H9 (cell line): Measurements from ENCODE around the gene SEPTIN12. TPM values are rescaled to one million over a fixed set of nuclear protein-coding genes. Genes with fewer than 3 reads are reported as not detected.

Experiments
- DNase-seq: peaks from one replicate; pipeline ENCODE4 v3.0.0-alpha.2; 2017
- H2AFZ ChIP-seq: one replicate; pipeline ENCODE4 v1.6.1; 2013; ENCODE audit warnings: mild to moderate bottlenecking, low read length, control low read depth, moderate library complexity
- H2AK5ac ChIP-seq: 2 replicates; pipeline ENCODE4 v1.6.1; 2013; ENCODE audit warnings: low read length, control low read depth, mixed read lengths; ENCODE audit not compliant: insufficient read length
- H2BK120ac ChIP-seq: one replicate; pipeline ENCODE4 v1.6.1; 2013; ENCODE audit warnings: low read depth, mild to moderate bottlenecking, low read length, control low read depth, inconsistent platforms; ENCODE audit not compliant: poor library complexity, severe bottlenecking
- H2BK12ac ChIP-seq: 2 replicates; pipeline ENCODE4 v1.6.1; 2013; ENCODE audit warnings: low read length, control low read depth, mixed read lengths, low read depth; ENCODE audit not compliant: insufficient read length
- H2BK15ac ChIP-seq: 2 replicates; pipeline ENCODE4 v1.6.1; 2013; ENCODE audit warnings: low read depth, low read length, control low read depth
- H2BK20ac ChIP-seq: one replicate; pipeline ENCODE4 v1.6.1; 2013; ENCODE audit warnings: low read depth, mild to moderate bottlenecking, low read length, control low read depth, inconsistent platforms; ENCODE audit not compliant: poor library complexity, severe bottlenecking
- H2BK5ac ChIP-seq: 2 replicates; pipeline ENCODE4 v1.6.1; 2013; ENCODE audit warnings: low read length, control low read depth, mixed read lengths; ENCODE audit not compliant: insufficient read length
- H3K14ac ChIP-seq: 2 replicates; pipeline ENCODE4 v1.6.1; 2013; ENCODE audit warnings: low read length, control low read depth; ENCODE audit not compliant: insufficient read depth
- H3K18ac ChIP-seq: 2 replicates; pipeline ENCODE4 v1.6.1; 2013; ENCODE audit warnings: low read depth, mild to moderate bottlenecking, mixed read lengths, low read length, control low read depth; ENCODE audit not compliant: insufficient read length
- H3K23ac ChIP-seq: 2 replicates; pipeline ENCODE4 v1.6.1; 2013; ENCODE audit warnings: low read length, control low read depth, mixed read lengths, low read depth; ENCODE audit not compliant: insufficient read length
- H3K23me2 ChIP-seq: 2 replicates; pipeline ENCODE4 v1.6.1; 2013; ENCODE audit warnings: low read depth, mild to moderate bottlenecking, mixed read lengths, low read length, control low read depth; ENCODE audit not compliant: insufficient read length, poor library complexity, severe bottlenecking
- H3K27ac ChIP-seq: 2 replicates; pipeline ENCODE4 v1.5.1; 2013; ENCODE audit warnings: low read length, control low read depth, mixed read lengths, low read depth; ENCODE audit not compliant: insufficient read length
- H3K27me3 ChIP-seq: 2 replicates; pipeline ENCODE4 v1.6.1; 2013; ENCODE audit warnings: low read length, control low read depth, inconsistent platforms; ENCODE audit not compliant: insufficient read depth
- H3K4ac ChIP-seq: 2 replicates; pipeline ENCODE4 v1.6.1; 2013; ENCODE audit warnings: low read depth, mild to moderate bottlenecking, control low read depth, inconsistent platforms, low read length, moderate library complexity
- H3K4me1 ChIP-seq: 2 replicates; pipeline ENCODE4 v1.6.1; 2013; ENCODE audit warnings: low read length, control low read depth, inconsistent platforms; ENCODE audit not compliant: insufficient read depth
- H3K4me2 ChIP-seq: 2 replicates; pipeline ENCODE4 v1.6.1; 2013; ENCODE audit warnings: low read length, control low read depth, mixed read lengths; ENCODE audit not compliant: insufficient read length, insufficient read depth
- H3K56ac ChIP-seq: 2 replicates; pipeline ENCODE4 v1.6.1; 2013; ENCODE audit warnings: low read depth, mild to moderate bottlenecking, mixed read lengths, low read length, control low read depth; ENCODE audit not compliant: insufficient read length
- H3K79me1 ChIP-seq: 2 replicates; pipeline ENCODE4 v1.6.1; 2013; ENCODE audit warnings: low read depth, mild to moderate bottlenecking, moderate library complexity, low read length, control low read depth, inconsistent platforms; ENCODE audit not compliant: insufficient read depth, poor library complexity, severe bottlenecking
- H3K79me2 ChIP-seq: 2 replicates; pipeline ENCODE4 v1.6.1; 2013; ENCODE audit warnings: low read length, control low read depth, inconsistent platforms; ENCODE audit not compliant: insufficient read depth
- H3K9ac ChIP-seq: 2 replicates; pipeline ENCODE4 v1.6.1; 2013; ENCODE audit warnings: low read length, control low read depth, mixed read lengths; ENCODE audit not compliant: insufficient read length; ENCODE audit errors: extremely low read depth
- H3K9me3 ChIP-seq: one replicate; pipeline ENCODE4 v1.6.1; 2013; ENCODE audit warnings: low read depth, low read length, inconsistent platforms; ENCODE audit not compliant: control insufficient read depth
- H3T11ph ChIP-seq: one replicate; pipeline ENCODE4 v1.6.1; 2013; ENCODE audit warnings: mild to moderate bottlenecking, low read length, control low read depth, inconsistent platforms
- H4K20me1 ChIP-seq: one replicate; pipeline ENCODE4 v1.6.1; 2013; ENCODE audit not compliant: control insufficient read depth, insufficient read length, insufficient read depth
- H4K5ac ChIP-seq: 2 replicates; pipeline ENCODE4 v1.6.1; 2013; ENCODE audit warnings: low read depth, mild to moderate bottlenecking, mixed read lengths, low read length, control low read depth; ENCODE audit not compliant: insufficient read length
- H4K8ac ChIP-seq: replicated peaks from 2 replicates; pipeline ENCODE4 v1.6.1; 2013; ENCODE audit warnings: low read length, control low read depth, mixed read lengths, low read depth; ENCODE audit not compliant: insufficient read length
- H4K91ac ChIP-seq: 2 replicates; pipeline ENCODE4 v1.6.1; 2013; ENCODE audit warnings: low read depth, mild to moderate bottlenecking, moderate library complexity, mixed read lengths, low read length, control low read depth; ENCODE audit not compliant: insufficient read length
- H3K27ac Mint-ChIP-seq, 3 experiments: 2 replicates in 2 of 3; 3 replicates in 1 of 3; pipeline ENCODE4 v1.8.0; 2020 to 2021; ENCODE audit warnings: mixed read lengths in 3 of 3, mild to moderate bottlenecking in 1 of 3, moderate library complexity in 1 of 3
- H3K27me3 Mint-ChIP-seq: 2 replicates; pipeline ENCODE4 v1.8.0; 2021; ENCODE audit warnings: low read depth, mild to moderate bottlenecking, moderate library complexity, mixed read lengths
- H3K36me3 Mint-ChIP-seq, 3 experiments: 2 replicates in 2 of 3; 3 replicates in 1 of 3; pipeline ENCODE4 v1.8.0; 2020 to 2021; ENCODE audit warnings: low read depth in 3 of 3, mixed read lengths in 3 of 3; ENCODE audit not compliant: insufficient read depth in 1 of 3
- H3K4me1 Mint-ChIP-seq, 2 experiments: 2 replicates each; pipeline ENCODE4 v1.8.0; 2020; ENCODE audit warnings: mixed read lengths in 2 of 2
- H3K4me3 Mint-ChIP-seq, 2 experiments: 2 replicates in 1 of 2; 3 replicates in 1 of 2; pipeline ENCODE4 v1.8.0; 2020 to 2021; ENCODE audit warnings: mild to moderate bottlenecking in 2 of 2, mixed read lengths in 2 of 2, moderate library complexity in 1 of 2
- H3K9me3 Mint-ChIP-seq, 2 experiments: 2 replicates in 1 of 2; 3 replicates in 1 of 2; pipeline ENCODE4 v1.8.0; 2020; ENCODE audit warnings: mild to moderate bottlenecking in 2 of 2, mixed read lengths in 2 of 2, moderate library complexity in 1 of 2
- CTCF ChIP-seq: fragments of 200-600 bp; sonication (generic); conservative IDR thresholded peaks from 3 replicates; pipeline ENCODE4 v1.8.0; 2021; ENCODE audit warnings: antibody characterized with exemption, mild to moderate bottlenecking
- WGBS: extraction: QIAGEN DNeasy Blood & Tissue Kit; methylation state at CpG from one replicate; pipeline ENCODE4 v1.1.7; 2013; ENCODE audit warnings: missing lambda C conversion rate, low lambda C conversion rate, mixed read lengths; ENCODE audit not compliant: insufficient read length; ENCODE audit errors: extremely low coverage; 5-methylcytosine and 5-hydroxymethylcytosine counted together
- total RNA-seq: library from RNA; stranded (reverse); gene quantifications from 2 replicates; pipeline ENCODE4 v1.2.1, GENCODE V29; 2021

Gene SEPTIN12
- total RNA-seq, 1 experiment from 2014 or later: 0.48 TPM

GRCh38 chr16:4776141-4776705 is 11.9 kb downstream of the SEPTIN12 start:
- H4K8ac ChIP-seq: no peak overlapping the region

More at GRCh38 chr16:4776141-4776705, 11.9 kb downstream of the SEPTIN12 start:
- H3K4me2 ChIP-seq: no peak overlapping the region
- WGBS: no CpG with 5 or more reads among the region's 2 CpGs
- Mint-ChIP-seq H3K36me3 (no peaks in the 10 kb centered on the region), H3K4me1 (no peaks in the 10 kb centered on the region), H3K4me3 (no peak overlapping the region), H3K27ac (peak overlapping the region in 1 of 3 experiments; percentile 17; a peak in 1 of 7 replicates), H3K9me3 (no peaks in the 10 kb centered on the region; a peak in 1 of 5 replicates), H3K27me3 (no peaks in the 10 kb centered on the region; the same call in none of the 2 replicates)
- H2BK120ac ChIP-seq: no peak overlapping the region
- no peaks in the 10 kb centered on the region for H4K20me1 ChIP-seq
- no peaks in the 10 kb centered on the region for H3K79me2 ChIP-seq
- no peak overlapping the region for H2AFZ ChIP-seq
- H3T11ph ChIP-seq: no peak overlapping the region
- H3K27ac ChIP-seq: no peak overlapping the region
- no peak overlapping the region for H3K23ac ChIP-seq
- H3K27me3 ChIP-seq: no peaks in the 10 kb centered on the region
- no peaks in the 10 kb centered on the region for H3K79me1 ChIP-seq
- H2AK5ac ChIP-seq: no peak overlapping the region
- H3K18ac ChIP-seq: no peak overlapping the region
- no peak overlapping the region for H2BK15ac ChIP-seq
- H3K23me2 ChIP-seq: no peaks in the 10 kb centered on the region
- H3K4ac ChIP-seq: no peak overlapping the region
- H4K91ac ChIP-seq: no peak overlapping the region
- H3K14ac ChIP-seq: no peak overlapping the region; the same call in 1 of the 2 replicates
- no peaks in the 10 kb centered on the region for H3K4me1 ChIP-seq
- H2BK20ac ChIP-seq: no peak overlapping the region
- no peak overlapping the region for H3K9ac ChIP-seq
- H2BK5ac ChIP-seq: no peak overlapping the region
- no peak overlapping the region for H4K5ac ChIP-seq
- H3K56ac ChIP-seq: no peak overlapping the region
- TF ChIP-seq CTCF: no peak
- no peaks in the 10 kb centered on the region for H3K9me3 ChIP-seq
- H2BK12ac ChIP-seq: no peak overlapping the region
- DNase-seq: no peak
